SK-N-SH treated with all-trans-retinoic acid at 6 μM for 48 hours (cell line): ENCODE results near the gene PRKAG2.

Experiments used
- ATAC-seq: fragments of 200-7000 bp; cut with Tn5 transposase; 3 replicates; pipeline ENCODE4 v1.9.1; 2020; ENCODE audit warnings: mild to moderate bottlenecking, moderate library complexity
- ARNTL ChIP-seq: fragments of 450-650 bp; formaldehyde crosslinking; IDR thresholded peaks from 2 replicates; pipeline ENCODE4 v1.5.0; 2020; ENCODE audit warnings: low read depth, mild to moderate bottlenecking, moderate library complexity, borderline replicate concordance
- BACH2 ChIP-seq: fragments of 250-450 bp; sonication (Bioruptor Pico); IDR thresholded peaks from 2 replicates; pipeline ENCODE4 v1.9.0; 2021; ENCODE audit warnings: mild to moderate bottlenecking, borderline replicate concordance
- CREB5 ChIP-seq: fragments of 250-450 bp; sonication (Bioruptor Pico); IDR thresholded peaks from 2 replicates; pipeline ENCODE4 v1.5.1; 2020; ENCODE audit warnings: low read depth, mild to moderate bottlenecking, moderate library complexity
- CSDC2 ChIP-seq: fragments of 250-450 bp; sonication (Bioruptor Pico); IDR thresholded peaks from 2 replicates; pipeline ENCODE4 v1.5.0; 2020; ENCODE audit warnings: mild to moderate bottlenecking, moderate library complexity
- CSRNP3 ChIP-seq: fragments of 250-450 bp; sonication (Bioruptor Pico); IDR thresholded peaks from 2 replicates; pipeline ENCODE4 v1.5.1; 2021; ENCODE audit warnings: mild to moderate bottlenecking, moderate library complexity
- ESRRG ChIP-seq: fragments of 250-450 bp; sonication (Bioruptor Pico); IDR thresholded peaks from 2 replicates; pipeline ENCODE4 v1.6.1; 2021; ENCODE audit warnings: mild to moderate bottlenecking
- GLIS3 ChIP-seq: fragments of 250-450 bp; sonication (Bioruptor Pico); IDR thresholded peaks from 2 replicates; pipeline ENCODE4 v1.5.0; 2020; ENCODE audit warnings: mild to moderate bottlenecking, moderate library complexity
- ISL1 ChIP-seq: fragments of 250-450 bp; sonication (Bioruptor Pico); IDR thresholded peaks from 2 replicates; pipeline ENCODE4 v2.1.2; 2022; ENCODE audit warnings: mild to moderate bottlenecking, moderate library complexity
- OSR1 ChIP-seq: fragments of 250-450 bp; sonication (Bioruptor Pico); IDR thresholded peaks from 2 replicates; pipeline ENCODE4 v1.8.0; 2022; ENCODE audit warnings: moderate library complexity, mild to moderate bottlenecking, inconsistent platforms
- PATZ1 ChIP-seq: fragments of 250-450 bp; sonication (Bioruptor Pico); IDR thresholded peaks from 2 replicates; pipeline ENCODE4 v1.8.0; 2020; ENCODE audit warnings: mild to moderate bottlenecking, moderate library complexity, borderline replicate concordance
- POU6F1 ChIP-seq: fragments of 250-450 bp; sonication (Bioruptor Pico); IDR thresholded peaks from 2 replicates; pipeline ENCODE4 v1.8.0; 2021; ENCODE audit warnings: low read depth, mild to moderate bottlenecking, moderate library complexity, borderline replicate concordance
- PPARA ChIP-seq: fragments of 250-450 bp; sonication (Bioruptor Pico); IDR thresholded peaks from 2 replicates; pipeline ENCODE4 v1.5.0; 2020; ENCODE audit warnings: mild to moderate bottlenecking, borderline replicate concordance
- RARB ChIP-seq: fragments of 250-450 bp; sonication (Bioruptor Pico); IDR thresholded peaks from 2 replicates; pipeline ENCODE4 v1.8.0; 2021; ENCODE audit warnings: mild to moderate bottlenecking, moderate library complexity
- SNAI2 ChIP-seq: fragments of 250-450 bp; sonication (Bioruptor Pico); IDR thresholded peaks from 2 replicates; pipeline ENCODE4 v1.5.0; 2020; ENCODE audit warnings: mild to moderate bottlenecking, moderate library complexity
- TOX ChIP-seq: fragments of 250-450 bp; sonication (Bioruptor Pico); IDR thresholded peaks from 2 replicates; pipeline ENCODE4 v1.8.0; 2021; ENCODE audit warnings: mild to moderate bottlenecking, moderate library complexity, borderline replicate concordance
- TSHZ2 ChIP-seq: fragments of 250-450 bp; sonication (Bioruptor Pico); IDR thresholded peaks from 2 replicates; pipeline ENCODE4 v1.5.0; 2020; ENCODE audit warnings: mild to moderate bottlenecking, moderate library complexity
- ZC3H10 ChIP-seq: fragments of 250-450 bp; sonication (Bioruptor Pico); IDR thresholded peaks from 2 replicates; pipeline ENCODE4 v1.5.1; 2021; ENCODE audit warnings: mild to moderate bottlenecking, moderate library complexity
- ZNF565 ChIP-seq: fragments of 450-650 bp; formaldehyde crosslinking; conservative IDR thresholded peaks from 2 replicates; pipeline ENCODE4 v1.5.0; 2020; ENCODE audit warnings: low read depth, mild to moderate bottlenecking, moderate library complexity
- ZNF8 ChIP-seq: fragments of 450-650 bp; formaldehyde crosslinking; IDR thresholded peaks from 2 replicates; pipeline ENCODE4 v1.5.0; 2020; ENCODE audit warnings: mild to moderate bottlenecking, moderate library complexity

Gene PRKAG2

GRCh38 chr7:151832656-151833055, 44.3 kb downstream of the PRKAG2 start (continued):
- TF ChIP-seq ZNF8 (CRISPR knock-in tag) (no peak), ESRRG (CRISPR knock-in tag) (no peak), CSDC2 (CRISPR knock-in tag) (no peak)

- no peak for TF ChIP-seq OSR1 (CRISPR knock-in tag)
- no peak for TF ChIP-seq ARNTL
- TF ChIP-seq CREB5: no peak
- no peak for TF ChIP-seq PATZ1 (CRISPR knock-in tag)
- no peak for TF ChIP-seq PPARA (CRISPR knock-in tag)
- no peak for TF ChIP-seq BACH2 (CRISPR knock-in tag)
- TF ChIP-seq GLIS3 (CRISPR knock-in tag): no peak
- no peak for TF ChIP-seq CSRNP3 (CRISPR knock-in tag)
- no peak for TF ChIP-seq ISL1 (CRISPR knock-in tag)
- no peak for TF ChIP-seq SNAI2 (CRISPR knock-in tag)
- TF ChIP-seq RARB: no peak
- TF ChIP-seq TOX (CRISPR knock-in tag): no peak
- TF ChIP-seq TSHZ2: no peak
- no peak for TF ChIP-seq POU6F1 (CRISPR knock-in tag)
- no peak for ATAC-seq
Observed at GRCh38 chr7:151832138-151832537, 44.8 kb downstream of the PRKAG2 start.

GRCh38 chr7:151831606-151832005, 45.3 kb downstream of the PRKAG2 start:
- no peak for ATAC-seq
- TF ChIP-seq ZNF565 (CRISPR knock-in tag): no peak
- no peak for TF ChIP-seq PPARA (CRISPR knock-in tag)
- no peak for TF ChIP-seq CSRNP3 (CRISPR knock-in tag)
- TF ChIP-seq ZC3H10 (CRISPR knock-in tag): no peak
- TF ChIP-seq SNAI2 (CRISPR knock-in tag): no peak
- TF ChIP-seq GLIS3 (CRISPR knock-in tag): no peak
- no peak for TF ChIP-seq TSHZ2
